C4-2B (cell line): ENCODE results near the gene EFHC2.

Experiments used
- CTCF ChIP-seq: fragments of 450-650 bp; conservative IDR thresholded peaks from 2 replicates; pipeline ENCODE4 v1.5.1; 2017; ENCODE audit warnings: mild to moderate bottlenecking
- ZFX ChIP-seq: fragments of 450-650 bp; IDR thresholded peaks from 2 replicates; pipeline ENCODE4 v1.6.1; 2017

GRCh38 chrX:44267116-44267515, 76.4 kb downstream of the EFHC2 start:
- no peak for TF ChIP-seq CTCF
- TF ChIP-seq ZFX, result no peak
